ENCODE measurements around the gene ZNF12.

ZNF12 gene

DNA sequence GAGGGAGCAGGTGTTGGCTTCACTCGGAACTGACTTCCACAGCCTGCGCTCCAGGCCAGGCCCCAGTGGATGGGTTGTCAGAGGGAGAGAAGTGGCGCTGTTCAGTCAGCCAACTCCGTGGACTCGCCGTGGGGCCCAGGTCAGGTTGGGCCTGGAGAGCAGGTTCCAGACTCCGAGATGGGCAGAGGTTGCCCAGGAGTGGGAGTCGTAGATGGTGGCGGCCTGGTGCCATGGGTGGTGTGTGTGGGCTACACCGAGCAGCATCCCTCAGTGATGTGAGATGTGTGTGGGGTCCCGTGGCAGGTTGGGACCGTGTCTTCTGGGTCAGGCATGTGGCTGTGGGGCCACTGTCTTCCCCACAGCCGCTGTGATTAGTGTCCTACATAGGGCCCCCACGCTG is 59.2 kb downstream of the ZNF12 start:
- DNase-seq (ENCODE audit: low spot score), result no peak

DNA sequence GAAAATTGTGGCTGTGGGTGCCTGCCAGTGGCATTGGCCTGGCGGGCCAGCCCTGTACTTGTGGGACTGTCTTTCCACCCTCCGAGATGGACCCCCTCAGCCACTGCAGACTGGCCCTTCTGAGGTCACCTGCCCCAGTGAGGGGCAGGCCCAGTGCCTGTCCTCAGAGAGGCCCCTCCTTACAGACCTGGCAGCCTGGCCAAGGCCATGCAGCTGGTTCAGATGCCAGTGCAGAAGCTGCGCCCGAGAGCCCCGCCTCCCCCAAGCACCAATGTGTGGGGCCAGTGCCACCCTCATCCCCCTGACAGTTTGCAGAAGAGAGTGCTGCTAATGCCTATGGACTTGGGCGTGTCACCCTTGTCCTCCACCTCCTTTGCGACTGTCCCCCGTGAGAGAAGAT is 59.7 kb downstream of the ZNF12 start:
- no peak for DNase-seq (ENCODE audit: low spot score)

DNA sequence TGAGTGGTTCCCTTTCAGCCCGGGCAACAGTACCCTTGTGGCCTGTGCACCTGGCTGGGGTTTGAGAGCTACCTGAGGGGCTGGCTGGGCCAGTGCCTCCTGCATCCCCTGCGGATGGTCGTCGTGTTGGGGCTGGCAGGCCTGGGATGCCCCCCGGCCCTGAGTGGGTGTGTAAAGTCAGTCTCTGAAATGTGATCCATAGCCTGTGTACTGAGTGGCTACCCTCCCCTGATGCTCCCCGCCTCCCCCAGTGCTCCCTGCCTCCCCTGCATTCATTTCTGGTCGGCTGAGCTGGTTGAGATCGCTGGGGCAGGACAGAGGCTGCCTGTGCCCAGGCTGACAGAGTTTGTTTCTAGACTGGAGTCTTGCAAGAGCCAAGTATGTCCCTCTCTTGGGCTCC is 60.3 kb downstream of the ZNF12 start:
- no peak for DNase-seq (ENCODE audit: low spot score)

DNA sequence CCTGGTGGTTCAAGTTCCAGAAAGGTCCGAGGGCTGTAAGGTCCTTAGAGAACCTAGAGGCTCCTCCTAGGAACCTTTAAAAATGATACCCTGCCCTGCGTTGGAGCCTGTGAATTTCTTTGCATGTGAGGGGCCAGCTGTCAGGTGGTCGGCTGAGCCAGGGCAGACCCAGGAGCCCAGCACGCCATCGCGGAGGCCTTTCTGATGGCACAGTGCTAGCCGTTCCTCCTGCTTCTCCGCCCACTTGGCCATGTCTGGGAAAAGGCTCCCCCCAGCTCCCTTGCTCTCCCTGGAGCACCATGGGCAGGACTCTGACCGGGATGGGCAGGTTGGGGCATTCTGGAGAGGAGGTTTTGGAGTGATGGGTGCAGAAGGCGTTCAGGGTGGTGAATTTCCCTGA is 62.0 kb downstream of the ZNF12 start:
- no peak for DNase-seq (ENCODE audit: low spot score)

DNA sequence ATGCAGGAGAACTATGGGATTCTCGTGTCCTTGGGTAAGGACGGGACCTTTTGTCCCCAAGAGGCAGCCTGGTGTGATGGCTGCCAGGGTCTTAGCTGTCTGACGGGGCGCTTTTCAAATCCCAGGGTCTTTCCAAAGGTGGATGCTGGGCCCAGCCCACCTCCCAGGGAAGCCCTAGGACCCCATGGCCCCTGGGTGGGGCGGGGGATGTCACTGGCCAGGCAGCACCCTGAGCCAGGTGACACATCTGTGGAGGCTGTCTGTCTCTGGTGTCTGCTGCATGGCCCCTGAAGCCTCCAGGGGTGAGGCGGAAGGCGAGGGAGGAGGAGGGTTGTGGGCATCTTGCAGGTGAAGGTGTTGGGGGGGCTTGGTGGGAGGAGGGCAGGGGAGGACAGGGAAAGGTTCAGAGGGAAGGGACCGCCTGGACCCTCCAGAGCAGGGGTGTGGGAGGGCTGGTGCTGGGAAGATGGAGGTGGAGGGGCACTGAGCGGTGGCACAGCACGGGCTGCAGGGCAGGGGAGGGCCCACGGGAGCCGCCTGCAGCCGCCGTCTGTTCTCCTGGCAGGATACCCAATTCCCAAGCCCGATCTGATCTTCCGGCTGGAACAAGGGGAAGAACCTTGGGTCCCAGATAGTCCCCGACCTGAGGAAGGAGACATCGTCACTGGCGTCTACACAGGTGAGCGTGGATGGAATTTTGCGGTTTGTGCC is 62.7 kb downstream of the ZNF12 start:
- DNase-seq (ENCODE audit: low spot score), result no peak

DNA sequence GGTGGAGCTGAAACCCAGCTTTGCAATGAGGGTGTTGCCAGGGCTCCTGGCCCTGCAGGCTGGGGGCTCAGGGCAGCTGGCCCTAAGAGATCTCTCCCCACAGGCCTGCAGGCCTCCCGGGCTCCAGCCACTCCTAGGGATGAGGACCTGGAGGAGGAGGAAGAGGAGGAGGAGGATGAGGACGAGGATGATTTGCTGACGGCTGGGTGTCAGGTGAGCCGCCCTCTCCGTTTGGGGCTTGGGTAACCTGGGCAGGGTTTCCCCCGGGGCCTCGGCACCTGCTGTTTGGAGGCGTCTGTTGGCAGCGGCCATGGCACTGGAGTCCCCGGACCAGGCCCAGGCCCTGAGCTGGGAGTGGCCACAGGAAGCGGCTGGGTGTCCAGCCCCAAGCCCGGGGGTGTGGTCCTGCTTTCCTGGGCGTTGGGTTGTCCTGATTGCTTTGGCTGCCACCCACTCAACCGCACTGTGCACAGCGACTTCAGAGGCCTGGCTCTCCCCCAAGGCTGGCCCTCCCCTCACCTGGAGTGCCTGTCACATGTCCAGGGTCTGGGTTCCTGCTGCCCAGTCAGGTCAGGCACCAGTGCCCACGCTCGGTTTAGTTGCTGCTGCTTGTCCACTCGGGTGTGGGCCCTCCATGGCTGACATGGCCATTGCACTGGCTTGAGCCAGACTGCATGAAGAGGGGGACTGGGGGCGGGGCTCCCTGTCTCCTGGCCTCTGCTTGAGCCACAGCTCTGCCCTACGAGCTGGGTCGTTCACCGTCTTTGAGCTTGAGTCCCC is 63.7 kb downstream of the ZNF12 start:
- DNase-seq (ENCODE audit: low spot score), result no peak

DNA sequence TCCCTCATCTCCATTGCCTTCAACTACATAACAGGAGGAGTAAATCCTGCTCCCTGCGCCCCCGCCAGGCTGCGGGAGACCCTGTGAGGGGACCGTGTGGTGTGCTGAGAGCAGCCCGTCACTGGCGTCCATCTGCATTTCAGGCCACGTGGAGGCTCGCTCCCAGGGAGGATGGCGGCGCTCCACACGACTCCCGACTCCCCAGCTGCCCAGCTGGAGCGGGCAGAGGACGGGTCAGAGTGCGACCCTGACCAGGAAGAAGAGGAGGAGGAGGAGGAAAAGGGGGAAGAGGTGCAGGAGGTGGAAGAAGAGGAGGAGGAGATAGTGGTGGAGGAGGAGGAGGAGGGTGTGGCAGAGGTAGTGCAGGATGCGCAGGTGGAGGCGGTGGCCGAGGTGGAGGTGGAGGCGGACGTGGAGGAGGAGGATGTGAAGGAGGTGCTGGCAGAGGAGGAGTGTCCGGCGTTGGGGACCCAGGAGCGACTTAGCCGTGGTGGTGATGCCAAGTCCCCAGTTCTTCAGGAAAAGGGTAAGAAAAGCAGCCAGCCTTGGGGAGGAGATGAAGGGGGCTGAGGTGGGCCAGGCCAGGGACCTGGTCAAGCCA is 64.4 kb downstream of the ZNF12 start:
- no peak for DNase-seq (ENCODE audit: low spot score)

DNA sequence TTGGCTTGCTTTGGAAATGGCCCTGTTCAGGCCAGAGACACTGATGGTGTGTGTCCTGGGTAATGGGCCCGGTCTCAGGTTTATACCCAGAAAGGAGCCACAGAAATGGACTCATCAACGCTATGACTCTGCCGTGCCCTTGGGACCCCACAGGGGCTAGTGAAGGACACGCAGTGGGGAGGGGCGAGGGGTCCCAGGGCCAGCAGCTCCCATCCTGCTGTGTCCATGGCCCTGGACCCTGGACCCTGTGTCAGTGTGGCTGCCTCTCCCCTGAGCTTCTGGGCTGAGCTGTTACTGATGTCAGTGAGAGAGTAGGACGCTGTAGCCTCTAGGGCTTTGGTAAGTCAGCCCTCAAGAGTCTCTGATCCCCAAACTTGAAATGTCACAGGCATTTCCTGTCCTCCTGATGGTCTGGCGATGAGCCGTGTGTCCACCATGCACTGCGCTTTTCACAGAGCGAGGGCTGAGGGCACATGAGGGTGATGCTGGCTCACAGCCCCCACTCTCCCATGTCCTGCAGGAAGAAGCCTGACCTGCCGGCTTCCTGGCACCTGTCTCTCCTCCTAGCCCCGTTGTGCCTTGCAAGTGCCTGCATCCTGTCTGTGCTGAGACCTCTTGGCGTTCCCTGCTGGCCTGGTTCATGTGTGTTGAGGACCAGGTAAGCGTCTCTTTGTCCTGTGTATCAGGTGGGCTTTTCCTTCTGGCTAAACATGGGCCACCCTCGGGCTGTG is 65.3 kb downstream of the ZNF12 start:
- no peak for DNase-seq (ENCODE audit: low spot score)

DNA sequence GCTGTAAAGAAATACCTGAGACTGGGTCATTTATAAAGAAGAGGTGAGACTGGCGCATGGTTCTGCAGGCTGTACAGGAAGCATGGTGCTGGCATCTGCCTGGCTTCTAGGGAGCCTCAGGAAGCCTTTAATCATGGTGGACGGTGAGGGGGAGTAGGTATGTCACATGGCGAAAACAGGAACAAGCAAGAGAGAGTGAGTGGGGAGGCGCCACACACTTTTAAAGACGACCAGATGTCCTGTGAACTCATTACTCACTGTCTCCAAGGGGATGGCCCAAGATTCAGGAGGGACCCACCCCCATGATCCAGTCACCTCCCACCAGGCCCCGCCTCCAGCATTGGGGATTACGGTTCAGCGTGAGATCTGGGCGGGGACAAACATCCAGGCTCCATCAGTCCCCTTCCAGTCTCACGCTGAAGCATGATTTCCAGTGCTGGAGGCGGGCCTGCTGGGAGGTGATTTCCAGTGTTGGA is 66.5 kb downstream of the ZNF12 start:
- peak; percentile 15 for DNase-seq (ENCODE audit: low spot score)

DNA sequence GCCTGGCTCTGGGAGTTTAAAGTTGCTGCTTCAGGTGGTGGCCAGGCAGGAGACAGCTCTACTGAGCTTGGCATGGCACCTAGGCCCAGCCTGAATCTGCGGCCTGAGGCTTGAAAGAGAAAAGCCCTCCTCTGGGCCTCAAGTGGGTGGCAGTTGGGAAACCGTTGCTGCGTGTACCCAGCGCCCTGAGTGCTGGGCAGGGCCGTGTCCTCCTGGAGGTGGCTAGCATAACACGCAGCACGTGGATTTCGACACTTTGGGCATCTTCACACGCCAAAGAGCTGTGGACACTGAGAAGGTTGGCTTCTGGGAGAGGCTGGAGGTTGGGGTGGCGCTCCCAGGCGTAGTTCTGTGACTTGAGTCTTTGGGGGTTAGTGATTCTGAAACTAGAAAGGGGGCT is 67.1 kb downstream of the ZNF12 start:
- DNase-seq (ENCODE audit: low spot score), result no peak

DNA sequence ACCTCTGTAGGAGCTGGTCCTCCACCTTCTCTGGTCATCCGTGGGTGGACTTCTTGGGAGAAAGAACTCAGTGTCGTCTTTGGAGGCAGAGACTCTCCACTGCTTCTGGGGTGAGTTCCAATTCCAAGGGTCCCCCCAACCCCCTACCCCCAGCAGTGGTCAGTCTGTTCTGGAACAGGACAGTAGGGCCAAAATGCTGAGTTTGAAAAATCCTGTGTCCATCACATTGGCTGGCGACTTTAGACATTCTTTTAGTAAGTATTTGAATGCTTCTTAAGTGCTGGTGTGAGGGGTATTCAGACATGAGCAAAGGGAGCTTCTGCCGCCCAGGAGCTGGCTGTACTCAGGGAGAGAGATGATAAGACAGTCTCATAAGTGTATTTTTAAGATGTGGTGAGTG is 67.7 kb downstream of the ZNF12 start:
- no peak for DNase-seq (ENCODE audit: low spot score)

All from COLO829 (cell line).